GM10847 (cell line): ENCODE measurements around the gene SERF1B.
"Not testable (repeated sequence)": the region's sequence is repeated elsewhere in the genome, so short reads cannot be mapped to it uniquely, and the experiment has no call there.

Source experiments
- POLR2A ChIP-seq: IDR thresholded peaks from 2 replicates; pipeline ENCODE4 v1.6.1; 2011; ENCODE audit not compliant: insufficient read length; ENCODE audit errors: extremely low read depth

The SERF1B gene

DNA sequence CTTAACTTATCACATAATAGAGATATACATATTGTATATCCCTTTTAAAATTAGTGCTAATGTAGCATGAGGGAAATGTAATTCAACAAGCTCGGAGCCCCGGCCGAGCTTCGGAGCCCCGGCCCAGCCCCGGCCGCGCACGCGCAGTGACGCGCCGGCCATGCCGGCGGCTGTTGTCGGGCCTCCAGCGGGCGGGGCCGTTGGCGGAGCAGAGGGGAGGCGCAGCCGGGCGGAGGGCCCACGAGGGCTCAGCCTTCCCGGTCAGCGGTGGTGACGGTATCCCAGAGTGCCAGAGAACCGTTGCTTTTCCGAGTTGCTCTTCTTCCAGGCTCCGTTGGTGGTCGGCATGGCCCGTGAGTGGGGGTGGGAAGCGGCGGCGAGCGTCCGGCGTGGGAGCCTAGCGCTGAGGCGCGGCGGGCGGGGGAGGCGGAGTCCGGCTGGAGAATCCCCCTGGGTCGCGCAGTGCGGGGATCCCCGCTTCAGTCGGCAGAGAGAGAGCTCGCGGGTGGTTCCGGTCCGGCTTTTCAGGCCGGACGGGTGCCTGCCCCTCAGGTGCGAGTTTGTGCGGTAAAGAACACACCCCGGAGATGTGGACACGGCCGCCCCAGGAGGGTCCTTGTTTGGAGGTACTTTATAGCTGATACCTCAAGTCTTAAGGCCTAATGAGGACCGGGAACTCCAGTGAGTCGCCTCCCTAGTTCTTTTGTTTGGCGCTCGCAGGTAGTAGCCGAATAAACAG is at the start of gene SERF1B:
SERF1B (plus strand) TSS at position 146 of the 739 bp plus-strand sequence; CDS start at position 347, 201 bp downstream.
- TF ChIP-seq POLR2A = not testable (repeated sequence)
